ENCODE measurements around the gene SYF2. TPM values are rescaled to one million over a fixed set of nuclear protein-coding genes. Genes with fewer than 3 reads are reported as not detected.
"Not testable (repeated sequence)": the region's sequence is repeated elsewhere in the genome, so short reads cannot be mapped to it uniquely, and the experiment has no call there.

The SYF2 gene
- total and polyA plus RNA-seq, 7 experiments from 2014 or later = 44.4 to 83.3 (median 71.6) TPM

GRCh38 chr1:25272238-25272637 is 39.9 kb upstream of the SYF2 start, which contains the start of gene RHD:
RHD (plus strand) TSS chr1:25272509; CDS start chr1:25272548, 39 bp downstream.
- peaks cover 0 to 11% (median 4%) of the 10 kb centered on the region in 7 donors for H3K4me1 Mint-ChIP-seq
- H3K27ac Mint-ChIP-seq = peak within 1 kb of the TSS in 1 of 9 donors; percentile 82
- POLR2A ChIA-PET; H3K36me3 ChIP-seq (ENCODE audit: control insufficient read depth in 2 of 3, insufficient read depth in 3 of 3, low read length in 3 of 3); H3K27ac ChIP-seq (ENCODE audit: low read depth, low read length); H3K4me1 ChIP-seq (ENCODE audit: control insufficient read depth in 2 of 2, insufficient read depth in 2 of 2, low read length in 2 of 2); H3K36me3 Mint-ChIP-seq; H3K9me3 Mint-ChIP-seq; ATAC-seq; H3K9me3 ChIP-seq (ENCODE audit: control insufficient read depth in 2 of 3, low read length in 3 of 3); H3K4me3 Mint-ChIP-seq; CTCF ChIA-PET; DNase-seq; intact Hi-C loops (cut with micrococcal nuclease); H3K27me3 ChIP-seq (ENCODE audit: control insufficient read depth in 2 of 2, insufficient read depth in 2 of 2, low read length in 2 of 2); H3K4me3 ChIP-seq (ENCODE audit: low read length): not testable (repeated sequence)
- H3K27me3 Mint-ChIP-seq = peaks cover 0 to 16% (median 0%) of the 10 kb centered on the region in 5 donors

DNA sequence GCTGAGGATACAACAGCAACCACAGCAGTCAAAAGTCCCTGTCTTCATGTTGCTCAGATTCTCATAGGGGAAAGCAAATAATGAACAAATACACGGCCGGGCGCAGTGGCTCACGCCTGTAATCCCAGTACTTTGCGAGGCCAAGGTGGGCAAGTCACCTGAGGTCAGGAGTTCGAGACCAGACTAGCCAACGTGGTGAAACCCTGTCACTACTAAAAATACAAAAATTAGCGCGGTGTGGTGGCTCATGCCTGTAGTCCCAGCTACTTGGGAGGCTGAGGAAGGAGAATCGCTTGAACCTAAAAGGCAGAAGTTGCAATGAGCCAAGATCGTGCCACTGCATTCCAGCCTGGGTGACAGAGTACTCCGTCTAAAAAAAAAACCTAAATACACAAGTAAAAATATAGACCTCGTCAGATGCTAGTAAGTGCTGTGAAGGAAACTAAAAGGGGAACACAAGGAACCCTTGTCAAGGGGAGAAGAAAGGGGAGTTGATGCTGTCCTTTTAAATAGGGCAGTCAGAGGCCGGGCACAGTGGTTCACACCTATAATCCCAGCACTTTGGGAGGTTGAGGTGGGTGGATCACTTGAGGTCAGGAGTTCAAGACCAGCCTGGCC is 36.0 kb upstream of the SYF2 start:
- H3K27ac ChIP-seq (ENCODE audit: low read depth, low read length); ATAC-seq; H3K36me3 ChIP-seq (ENCODE audit: control insufficient read depth in 2 of 3, insufficient read depth in 3 of 3, low read length in 3 of 3); H3K36me3 Mint-ChIP-seq; H3K9me3 ChIP-seq (ENCODE audit: control insufficient read depth in 2 of 3, low read length in 3 of 3); H3K9me3 Mint-ChIP-seq; H3K27me3 ChIP-seq (ENCODE audit: control insufficient read depth in 2 of 2, insufficient read depth in 2 of 2, low read length in 2 of 2); H3K4me1 ChIP-seq (ENCODE audit: control insufficient read depth in 2 of 2, insufficient read depth in 2 of 2, low read length in 2 of 2); DNase-seq; CTCF ChIA-PET: not testable (repeated sequence)
- POLR2A ChIA-PET = interaction anchor here (0.6 to 1.1 kb wide), 4 partner anchors 16 to 52 kb away, joined by 3 to 7 read pairs (median 4); partner anchors contain the start of genes RSRP1 and SYF2
- H3K4me1 Mint-ChIP-seq = peaks cover 0 to 26% (median 14%) of the 10 kb centered on the region in 7 donors
- H3K27me3 Mint-ChIP-seq = peaks cover 0 to 13% (median 0%) of the 10 kb centered on the region in 5 donors
- intact Hi-C loops (cut with micrococcal nuclease) = loop anchor here (2.0 kb wide), 3 partner anchors 21 to 35 kb away; partner anchors contain the start of genes RSRP1 (in 1 of the 2) and SYF2 (in 1 of the 2)
- peak overlapping the region; percentile 51 for H3K4me3 ChIP-seq (ENCODE audit: low read length)
- H3K27ac Mint-ChIP-seq = peak overlapping the region; percentile 84 to 98 (median 91)
- peak overlapping the region; percentile 78 to 93 (median 85) for H3K4me3 Mint-ChIP-seq

GRCh38 chr1:25267288-25268142 is 35.2 kb upstream of the SYF2 start:
- Mint-ChIP-seq H3K4me3 (peak overlapping the region; percentile 78 to 93 (median 85)), H3K27me3 (peaks cover 0 to 13% (median 0%) of the 10 kb centered on the region in 5 donors), H3K4me1 (peaks cover 0 to 33% (median 20%) of the 10 kb centered on the region in 7 donors), H3K27ac (peak overlapping the region; percentile 84 to 98 (median 91))
- intact Hi-C loops (cut with micrococcal nuclease) = loop anchor here (2.0 kb wide), 3 partner anchors 21 to 35 kb away; partner anchors contain the start of genes RSRP1 (in 1 of the 2) and SYF2 (in 1 of the 2)
- H3K36me3 Mint-ChIP-seq; H3K9me3 ChIP-seq (ENCODE audit: control insufficient read depth in 2 of 3, low read length in 3 of 3); H3K9me3 Mint-ChIP-seq; CTCF ChIA-PET; H3K27me3 ChIP-seq (ENCODE audit: control insufficient read depth in 2 of 2, insufficient read depth in 2 of 2, low read length in 2 of 2); H3K36me3 ChIP-seq (ENCODE audit: control insufficient read depth in 2 of 3, insufficient read depth in 3 of 3, low read length in 3 of 3); H3K4me1 ChIP-seq (ENCODE audit: control insufficient read depth in 2 of 2, insufficient read depth in 2 of 2, low read length in 2 of 2): not testable (repeated sequence)
- DNase-seq (peak; percentile 81 to 96 (median 89)), ATAC-seq (peak; percentile 91)
- peak overlapping the region; percentile 69 for H3K27ac ChIP-seq (ENCODE audit: low read depth, low read length)
- POLR2A ChIA-PET = interaction anchor here (0.6 to 1.1 kb wide), 3 partner anchors 15 to 35 kb away, joined by 3 to 7 read pairs (median 4); partner anchors contain the start of genes RSRP1 and SYF2
- H3K4me3 ChIP-seq (ENCODE audit: low read length) = peak overlapping the region; percentile 51

GRCh38 chr1:25266554-25267287 is 34.4 kb upstream of the SYF2 start:
- H3K9me3 Mint-ChIP-seq; CTCF ChIA-PET; H3K9me3 ChIP-seq (ENCODE audit: control insufficient read depth in 2 of 3, low read length in 3 of 3); POLR2A ChIA-PET; H3K36me3 ChIP-seq (ENCODE audit: control insufficient read depth in 2 of 3, insufficient read depth in 3 of 3, low read length in 3 of 3); H3K4me1 ChIP-seq (ENCODE audit: control insufficient read depth in 2 of 2, insufficient read depth in 2 of 2, low read length in 2 of 2); intact Hi-C loops (cut with micrococcal nuclease); H3K27me3 ChIP-seq (ENCODE audit: control insufficient read depth in 2 of 2, insufficient read depth in 2 of 2, low read length in 2 of 2): not testable (repeated sequence)
- Histone ChIP-seq H3K4me3 (ENCODE audit: low read length) (peak overlapping the region; percentile 60), H3K27ac (ENCODE audit: low read depth, low read length) (peak overlapping the region; percentile 69)
- H3K36me3 Mint-ChIP-seq = peaks cover 0 to 13% (median 8%) of the 10 kb centered on the region in 5 donors
- H3K4me3 Mint-ChIP-seq = peak overlapping the region; percentile 85 to 93 (median 90)
- H3K4me1 Mint-ChIP-seq = peaks cover 0 to 40% (median 27%) of the 10 kb centered on the region in 7 donors
- DNase-seq (peak in 2 of 9 donors; percentile 18 to 34), ATAC-seq (peak; percentile 24)
- H3K27ac Mint-ChIP-seq = peak overlapping the region; percentile 69 to 92 (median 87)
- H3K27me3 Mint-ChIP-seq = peaks cover 0 to 13% (median 0%) of the 10 kb centered on the region in 5 donors

GRCh38 chr1:25260336-25260735 is 28.0 kb upstream of the SYF2 start:
- intact Hi-C loops (cut with micrococcal nuclease) = not testable (repeated sequence)
- POLR2A ChIA-PET = interaction anchor here (0.7 kb wide), 1 partner anchor 134 kb away, joined by 4 read pairs; no protein-coding TSS in a partner anchor

GRCh38 chr1:25259813-25260212 is 27.5 kb upstream of the SYF2 start:
- CTCF ChIA-PET; H3K4me3 Mint-ChIP-seq; H3K36me3 ChIP-seq (ENCODE audit: control insufficient read depth in 2 of 3, insufficient read depth in 3 of 3, low read length in 3 of 3); H3K9me3 Mint-ChIP-seq; H3K9me3 ChIP-seq (ENCODE audit: control insufficient read depth in 2 of 3, low read length in 3 of 3); H3K4me1 ChIP-seq (ENCODE audit: control insufficient read depth in 2 of 2, insufficient read depth in 2 of 2, low read length in 2 of 2); H3K4me3 ChIP-seq (ENCODE audit: low read length); DNase-seq; H3K27me3 ChIP-seq (ENCODE audit: control insufficient read depth in 2 of 2, insufficient read depth in 2 of 2, low read length in 2 of 2); H3K27me3 Mint-ChIP-seq; H3K27ac ChIP-seq (ENCODE audit: low read depth, low read length); intact Hi-C loops (cut with micrococcal nuclease): not testable (repeated sequence)
- POLR2A ChIA-PET = interaction anchor here (0.7 kb wide), 1 partner anchor 134 kb away, joined by 4 read pairs; no protein-coding TSS in a partner anchor
- Mint-ChIP-seq H3K4me1 (peaks cover 0 to 44% (median 29%) of the 10 kb centered on the region in 7 donors), H3K27ac (peak overlapping the region in 1 of 9 donors; percentile 41), H3K36me3 (peaks cover 0 to 13% (median 8%) of the 10 kb centered on the region in 5 donors)
- ATAC-seq = peak; percentile 88

More at GRCh38 chr1:25260336-25260735, 28.0 kb upstream of the SYF2 start:
- Mint-ChIP-seq H3K4me1 (peaks cover 0 to 39% (median 29%) of the 10 kb centered on the region in 7 donors), H3K36me3 (peaks cover 0 to 13% (median 8%) of the 10 kb centered on the region in 5 donors)
- H3K27ac Mint-ChIP-seq; ATAC-seq; H3K9me3 Mint-ChIP-seq; H3K36me3 ChIP-seq (ENCODE audit: control insufficient read depth in 2 of 3, insufficient read depth in 3 of 3, low read length in 3 of 3); H3K4me1 ChIP-seq (ENCODE audit: control insufficient read depth in 2 of 2, insufficient read depth in 2 of 2, low read length in 2 of 2); H3K27me3 ChIP-seq (ENCODE audit: control insufficient read depth in 2 of 2, insufficient read depth in 2 of 2, low read length in 2 of 2); H3K27me3 Mint-ChIP-seq; H3K4me3 ChIP-seq (ENCODE audit: low read length); H3K4me3 Mint-ChIP-seq; H3K9me3 ChIP-seq (ENCODE audit: control insufficient read depth in 2 of 3, low read length in 3 of 3); H3K27ac ChIP-seq (ENCODE audit: low read depth, low read length); CTCF ChIA-PET; DNase-seq: not testable (repeated sequence)
